Measurements from ENCODE around the gene SCN3A.

SCN3A gene

DNA sequence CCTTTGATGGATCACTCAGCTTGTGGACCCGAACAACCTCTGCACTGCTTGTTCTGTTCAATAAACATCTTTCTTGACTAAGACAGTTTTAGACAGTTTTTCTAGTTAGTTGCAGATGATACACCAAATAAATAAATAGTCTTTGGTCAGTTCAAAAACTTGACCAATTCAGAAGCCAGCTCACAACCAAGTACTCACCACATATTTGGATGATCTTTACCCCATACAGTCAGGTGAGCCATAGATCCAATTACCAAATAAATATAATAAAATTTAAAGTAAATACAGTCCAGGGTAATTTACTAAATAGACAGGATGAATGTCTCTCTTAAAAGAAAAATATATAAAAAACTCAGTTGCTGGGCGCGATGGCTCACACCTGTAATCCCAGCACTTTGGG, 18.2 kb downstream of the SCN3A start:
- DNase-seq, result no peak

- DNase-seq, result no peak
These were observed 21.8 kb downstream of the SCN3A start for GRCh38 chr2:165182029-165182428.

DNA sequence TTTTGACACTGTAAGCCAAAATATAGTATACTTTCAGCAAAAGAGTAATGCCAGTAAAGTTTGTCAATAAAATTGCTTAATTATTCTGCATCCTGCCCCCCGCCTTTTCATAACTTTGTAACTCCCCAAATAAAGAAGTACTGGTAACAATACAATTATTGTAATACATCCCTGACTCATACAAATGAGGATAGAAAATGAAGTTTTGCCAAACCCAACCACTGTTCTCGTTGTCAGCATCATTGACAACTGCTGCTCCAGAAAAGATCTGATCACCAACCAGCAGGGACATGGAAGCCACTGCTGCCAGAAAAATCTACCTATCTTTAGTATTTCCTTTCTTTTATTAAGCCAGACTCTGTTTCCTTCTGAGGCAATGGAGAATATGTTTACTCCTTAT, 27.1 kb downstream of the SCN3A start:
- no peak for DNase-seq

DNA sequence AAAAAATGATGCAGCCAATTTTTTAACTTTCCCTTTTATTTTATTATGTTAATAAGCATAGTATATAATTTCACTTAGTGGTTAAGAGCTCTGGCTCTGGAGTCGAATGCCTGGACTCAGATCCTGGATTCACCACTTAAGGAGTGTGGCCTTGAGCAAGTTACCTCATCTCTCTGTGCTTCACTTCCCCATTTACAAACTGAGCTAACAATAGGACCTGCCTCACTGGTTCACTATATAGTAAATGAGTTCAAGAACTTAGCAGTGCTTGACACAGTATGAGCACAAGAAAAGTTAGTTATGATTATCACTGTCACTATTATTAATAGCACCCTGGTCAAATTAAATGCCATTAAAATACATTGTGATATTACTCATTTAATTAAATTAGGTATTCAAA, 30.6 kb downstream of the SCN3A start:
- DNase-seq, result no peak

DNA sequence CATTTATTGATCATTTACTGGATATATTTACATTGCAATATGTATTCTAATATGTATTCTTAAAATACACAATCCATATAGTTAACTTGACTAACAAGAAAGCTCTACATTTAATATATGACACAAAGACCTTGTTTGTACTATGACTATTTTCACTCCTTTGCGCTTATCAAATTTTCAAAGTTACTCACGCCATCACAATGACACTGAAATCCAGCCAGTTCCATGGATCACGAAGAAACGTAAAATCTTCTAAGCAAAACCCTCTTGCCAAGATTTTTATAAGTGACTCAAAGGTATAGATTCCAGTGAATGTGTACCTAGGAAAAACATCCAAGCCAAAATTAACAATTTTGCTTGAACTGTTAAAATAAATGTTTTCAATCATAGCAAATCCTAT, 39.6 kb downstream of the SCN3A start:
- peak; percentile 13 for DNase-seq

GRCh38 chr2:165163761-165164160, 40.1 kb downstream of the SCN3A start:
- peak; percentile 28 for DNase-seq

- no peak for DNase-seq
These were observed 41.4 kb downstream of the SCN3A start for GRCh38 chr2:165162466-165162865.

GRCh38 chr2:165161510-165161909, 42.3 kb downstream of the SCN3A start:
- DNase-seq, result peak; percentile 65

- DNase-seq, result no peak
These were observed 46.7 kb downstream of the SCN3A start for GRCh38 chr2:165157160-165157559.

- no peak for DNase-seq
These were observed 48.7 kb downstream of the SCN3A start for GRCh38 chr2:165155152-165155551.

DNA sequence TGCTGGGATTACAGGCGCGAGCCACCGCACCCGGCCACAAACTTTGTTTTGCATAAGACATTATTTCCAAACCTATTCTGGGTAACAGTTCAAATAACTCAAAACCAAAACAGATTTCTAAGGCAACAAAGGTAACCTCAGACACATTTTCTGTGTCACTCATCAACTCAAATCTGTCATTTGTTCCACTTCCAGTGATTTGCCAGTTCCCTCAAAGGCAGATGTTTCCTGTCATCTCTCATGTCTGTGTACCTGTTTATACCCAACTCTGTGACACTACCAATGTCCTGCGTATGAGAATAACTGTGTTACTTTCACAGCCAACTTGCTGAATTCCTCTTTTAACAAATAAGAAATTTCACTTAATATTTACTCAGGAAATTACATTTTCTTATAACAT, 54.4 kb downstream of the SCN3A start:
- no peak for DNase-seq

DNA sequence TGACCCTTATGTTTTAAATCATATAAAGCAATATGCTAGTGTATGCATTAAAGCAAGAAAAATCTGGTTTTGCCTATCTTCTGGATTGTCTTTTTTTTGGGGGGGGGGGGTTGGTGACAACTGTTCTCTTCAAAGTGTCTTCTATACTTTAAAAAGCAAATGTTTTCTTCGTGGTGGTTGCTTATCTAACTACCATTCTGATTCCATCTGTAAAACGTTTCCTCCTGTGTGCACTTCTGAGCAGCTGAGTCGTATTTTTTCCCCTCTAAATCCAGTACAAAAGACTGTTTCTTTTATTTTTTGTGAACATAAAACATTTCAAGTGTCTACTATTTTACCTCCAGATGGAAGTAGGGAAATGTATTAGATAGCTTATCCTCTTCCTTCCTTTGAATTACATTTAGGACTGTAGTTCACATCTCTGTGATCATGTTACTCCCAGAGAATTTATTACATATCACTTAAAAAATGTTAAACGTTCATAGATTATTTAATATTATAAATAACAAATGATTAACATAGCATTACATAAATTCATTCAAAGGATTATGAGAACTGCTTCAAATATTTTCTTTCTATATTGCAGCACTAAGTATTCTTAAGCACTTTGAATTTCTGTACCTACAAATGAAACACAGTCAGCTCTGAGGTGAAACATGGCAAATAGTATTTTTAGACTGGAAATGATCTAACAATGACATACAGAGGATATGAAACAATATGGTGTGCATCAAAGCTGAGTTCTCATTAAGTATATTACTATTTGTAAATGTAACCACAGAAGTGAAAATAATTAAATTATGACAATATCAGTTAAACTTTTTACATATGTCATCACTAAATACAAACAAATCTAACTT, 56.4 kb downstream of the SCN3A start:
- DNase-seq, result no peak

GRCh38 chr2:165144315-165144714, 59.5 kb downstream of the SCN3A start:
- no peak for DNase-seq

DNA sequence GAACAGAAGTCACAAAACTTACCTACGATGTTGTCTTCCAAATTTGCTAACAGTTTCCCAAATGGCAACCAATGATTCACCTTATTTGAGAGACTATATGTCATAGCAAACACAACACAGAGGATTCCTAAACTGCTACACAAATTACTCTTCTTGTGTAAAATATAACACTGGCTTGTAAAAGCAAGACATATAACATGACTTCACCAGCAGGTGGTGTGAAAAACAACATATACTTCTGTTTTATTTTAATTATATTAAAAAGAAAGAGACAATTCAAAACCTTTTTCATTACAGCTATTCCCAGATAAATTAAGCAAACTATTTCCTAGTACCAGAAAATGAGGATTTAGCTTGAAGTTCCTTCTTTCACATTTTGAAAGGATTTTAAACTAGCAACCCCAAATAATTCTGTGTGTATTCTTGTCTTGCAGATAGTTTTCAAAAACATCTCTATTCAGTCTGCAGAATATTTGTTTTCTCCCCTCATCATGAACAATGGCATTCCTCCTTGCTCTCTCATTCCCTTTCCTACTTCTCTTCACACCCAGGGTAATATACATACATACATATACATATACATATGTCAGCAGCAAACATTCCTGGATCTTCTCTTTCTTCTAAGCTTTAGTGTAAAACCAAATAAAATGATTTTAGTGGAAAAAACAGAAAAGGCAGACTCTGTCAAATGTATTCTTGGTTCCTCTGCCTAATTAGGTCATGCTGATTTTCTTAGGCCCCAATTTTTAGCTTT, 62.1 kb downstream of the SCN3A start:
- DNase-seq, result no peak

DNA sequence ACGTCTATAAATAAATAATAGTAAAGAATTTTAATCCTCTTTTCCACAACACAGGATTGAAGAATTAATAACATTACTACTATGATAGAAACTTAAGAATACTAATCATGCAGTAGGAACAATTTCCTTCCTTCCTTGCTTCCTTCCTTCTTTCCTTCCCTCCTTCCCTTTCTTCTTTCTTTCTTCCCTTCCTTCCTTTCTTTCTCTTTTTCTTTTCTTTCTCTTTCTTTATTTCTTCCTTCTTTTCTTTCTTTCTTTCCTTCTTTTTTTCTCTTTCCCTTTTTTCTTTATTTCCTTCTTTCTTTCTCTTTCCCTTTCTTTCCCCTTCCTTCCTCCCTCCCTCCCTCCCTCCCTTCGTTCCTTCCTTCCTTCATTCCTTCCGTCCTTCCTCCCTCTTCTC, 77.6 kb downstream of the SCN3A start:
- DNase-seq, result no peak

- DNase-seq, result no peak
These were observed 81.3 kb downstream of the SCN3A start for GRCh38 chr2:165122521-165122920.

GRCh38 chr2:165120740-165121467, 82.9 kb downstream of the SCN3A start:
- no peak for DNase-seq

DNA sequence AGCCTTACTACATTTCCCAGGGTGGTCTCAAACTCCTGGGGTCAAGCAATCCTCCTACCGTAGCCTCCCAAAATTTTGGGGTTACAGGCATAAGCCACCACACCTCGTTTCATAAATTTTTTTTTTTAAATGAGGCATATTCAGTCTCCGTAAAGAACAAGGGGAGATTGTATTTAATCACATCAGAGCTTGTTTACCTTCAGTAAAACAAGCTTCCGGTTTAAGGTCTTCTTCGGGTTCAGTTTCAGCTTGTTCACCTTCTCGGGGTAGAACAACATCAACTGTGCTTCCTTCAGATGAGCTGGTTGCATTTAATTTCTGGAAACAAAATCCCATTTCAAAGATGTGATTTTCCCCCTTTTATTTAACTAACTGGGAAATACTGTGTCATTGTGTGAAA, 88.6 kb downstream of the SCN3A start:
- no peak for DNase-seq

DNA sequence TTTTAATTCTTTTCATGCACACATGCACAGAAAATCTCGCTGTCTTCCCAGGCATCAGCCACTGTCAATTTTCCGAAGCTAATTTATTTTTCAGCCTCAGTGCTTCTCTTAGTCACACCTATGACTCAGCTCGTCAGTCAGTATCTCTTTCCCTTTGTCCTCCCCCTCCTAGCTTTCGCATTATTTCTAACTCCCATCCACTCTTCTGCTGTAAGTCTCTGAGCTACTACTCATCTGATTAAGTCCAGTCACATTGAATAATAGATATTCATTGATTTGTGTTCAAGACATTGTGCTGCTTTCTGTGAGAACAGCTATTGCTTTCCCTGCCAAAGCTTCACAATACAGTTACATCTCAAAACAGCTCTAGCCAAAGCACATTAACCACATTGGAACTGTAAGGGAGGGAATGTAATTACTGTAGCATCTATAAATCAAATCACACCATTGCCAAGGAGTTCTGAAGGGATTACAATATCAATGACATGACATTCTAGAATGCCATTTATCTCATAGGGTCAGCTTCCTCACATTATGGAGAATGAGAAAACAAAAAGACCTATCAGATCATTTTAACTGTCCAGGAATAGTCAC, 89.4 kb downstream of the SCN3A start:
- peak; percentile 78 for DNase-seq

DNA sequence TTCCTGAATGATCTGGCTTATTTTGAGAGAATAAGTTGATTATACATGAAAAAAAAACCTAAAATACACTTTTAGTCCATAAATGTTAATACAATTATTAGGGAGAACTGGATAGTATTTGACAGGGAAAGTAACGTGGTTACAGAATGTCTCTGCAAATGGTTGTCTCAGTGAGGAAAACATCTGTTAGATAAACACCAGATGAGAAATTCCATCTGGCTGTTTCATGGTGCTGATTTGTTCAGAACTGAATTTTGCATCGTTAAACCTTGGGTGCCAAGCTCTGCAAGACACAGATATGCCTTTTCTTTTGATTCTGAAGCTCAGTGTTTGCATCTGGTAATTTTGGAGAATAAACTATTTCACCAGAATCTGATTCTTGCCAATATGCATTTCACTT, 90.4 kb downstream of the SCN3A start:
- DNase-seq, result peak; percentile 47

GRCh38 chr2:165112789-165113188, 91.1 kb downstream of the SCN3A start:
- no peak for DNase-seq

DNA sequence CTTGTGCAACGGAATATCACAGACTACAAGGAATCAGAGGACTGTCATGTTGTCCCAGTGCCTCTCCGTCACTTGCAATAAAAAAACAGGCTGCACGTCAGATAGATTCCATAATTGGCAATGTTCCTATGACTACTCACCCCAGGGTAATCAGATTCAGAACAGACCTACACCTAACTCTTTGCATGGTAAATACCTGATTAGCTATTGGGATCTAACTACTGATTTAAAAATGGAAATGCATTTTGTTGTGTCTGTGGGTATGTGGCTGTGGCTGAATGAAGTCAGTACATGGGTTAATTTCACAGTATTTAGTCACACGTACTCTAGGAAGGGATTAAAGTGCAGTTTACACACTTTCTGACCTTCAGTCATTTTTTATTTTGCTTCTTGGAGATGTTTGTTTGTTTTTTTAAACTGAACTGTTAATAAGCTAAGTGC, 91.7 kb downstream of the SCN3A start:
- DNase-seq, result no peak

DNA sequence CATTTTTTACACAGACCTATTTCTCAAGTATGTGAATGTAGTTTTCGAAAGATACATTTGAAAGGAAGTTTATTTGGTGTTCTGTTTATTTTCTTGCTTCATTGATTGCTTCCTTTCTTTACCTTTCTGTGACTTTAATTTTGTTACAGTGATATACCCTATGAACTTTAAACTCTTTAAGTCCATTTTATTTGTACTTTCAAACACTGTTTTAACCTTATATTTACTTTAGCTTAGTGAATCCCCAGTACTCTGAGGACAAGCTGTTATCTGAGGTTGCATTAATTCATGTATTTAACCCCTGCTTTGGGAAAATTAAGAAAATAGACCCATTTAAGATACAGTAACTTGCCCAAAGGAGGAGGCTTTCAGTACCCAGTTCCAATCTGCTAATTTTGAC, 93.5 kb downstream of the SCN3A start:
- no peak for DNase-seq
